HEK293T (cell line): ENCODE data around the gene TRIOBP.

Experiments
- FOXK2 ChIP-seq: fragments of 450-650 bp; IDR thresholded peaks from 2 replicates; pipeline ENCODE4 v1.6.1; 2016; ENCODE audit warnings: mild to moderate bottlenecking
- FOXM1 ChIP-seq: fragments of 450-650 bp; IDR thresholded peaks from 2 replicates; pipeline ENCODE4 v1.6.1; 2017; ENCODE audit warnings: mild to moderate bottlenecking, borderline replicate concordance
- L3MBTL2 ChIP-seq: fragments of 450-650 bp; conservative IDR thresholded peaks from 2 replicates; pipeline ENCODE4 v1.6.1; 2016; ENCODE audit warnings: mild to moderate bottlenecking
- SP1 ChIP-seq: fragments of 450-650 bp; IDR thresholded peaks from 2 replicates; pipeline ENCODE4 v1.6.1; 2017
- SUZ12 ChIP-seq: fragments of 450-650 bp; IDR thresholded peaks from 2 replicates; pipeline ENCODE4 v1.6.1; 2016; ENCODE audit warnings: mild to moderate bottlenecking

GRCh38 chr22:37797874-37798500 lies 101.1 kb downstream of the TRIOBP start:
- TF ChIP-seq FOXK2 (no peak), L3MBTL2 (peak; percentile 82), SP1 (no peak), SUZ12 (no peak), FOXM1 (no peak)
